B cell (primary cell): Measurements from ENCODE around the gene B4GALT1. TPM values are rescaled to one million over a fixed set of nuclear protein-coding genes. Genes with fewer than 3 reads are reported as not detected.
"Not testable (repeated sequence)": the region's sequence is repeated elsewhere in the genome, so short reads cannot be mapped to it uniquely, and the experiment has no call there.

Experiments used
- ATAC-seq: fragments of 200-7000 bp; cut with Tn5 transposase; one replicate; pipeline ENCODE4 v1.10.0; 2021; ENCODE audit warnings: low read depth, mild to moderate bottlenecking, moderate number of reproducible peaks, moderate library complexity
- CTCF ChIA-PET: fragments of 350-600 bp; sonication (Branson Sonifier 250); formaldehyde crosslinking; loops from one replicate; lab custom pipeline; 2021; ENCODE audit warnings: antibody characterized with exemption, inconsistent platforms; lab: Charles Lee
- POLR2A ChIA-PET: fragments of 350-600 bp; sonication (Branson Sonifier 250); formaldehyde crosslinking; loops from one replicate; lab custom pipeline; 2021; ENCODE audit warnings: antibody characterized with exemption; lab: Charles Lee
- DNase-seq: peaks from one replicate; pipeline ENCODE4 v3.0.0; 2013
- H2AFZ ChIP-seq: 2 replicates; pipeline ENCODE4 v1.6.1; 2012; ENCODE audit warnings: mild to moderate bottlenecking, low read depth, low read length; ENCODE audit not compliant: insufficient read depth, poor library complexity, severe bottlenecking
- H3K27ac ChIP-seq, 2 donors: 1 replicate in 1 of 2; 2 replicates in 1 of 2; pipeline ENCODE4 v1.5.1; 2012 to 2013; ENCODE audit warnings: low read length in 2 of 2, mild to moderate bottlenecking in 2 of 2, moderate library complexity in 1 of 2
- H3K27me3 ChIP-seq, 4 experiments: fragments of 200-600 bp in 1 of 4; sonication (generic) in 1 of 4; replicated peaks in 1 of 4; 1 replicate in 2 of 4; 2 replicates in 2 of 4; pipeline versions ENCODE4 v1.6.1 to v1.7.0; 2013 to 2016; ENCODE audit warnings: low read length in 3 of 4, mild to moderate bottlenecking in 2 of 4, mixed read lengths in 1 of 4, moderate library complexity in 1 of 4; ENCODE audit not compliant: insufficient read depth in 4 of 4, control insufficient read depth in 3 of 4; ENCODE audit errors: control extremely low read depth in 1 of 4
- H3K36me3 ChIP-seq, 2 experiments: replicated peaks in 1 of 2; 1 replicate in 1 of 2; 2 replicates in 1 of 2; pipeline versions ENCODE4 v1.6.1 to v1.7.1; 2013; ENCODE audit warnings: low read length in 1 of 2; ENCODE audit not compliant: insufficient read depth in 2 of 2, control insufficient read depth in 1 of 2; ENCODE audit errors: control extremely low read depth in 1 of 2, extremely low read depth in 1 of 2
- H3K4me1 ChIP-seq, 2 donors: fragments of 200-600 bp in 1 of 2; sonication (generic) in 1 of 2; 1 replicate in 1 of 2; 2 replicates in 1 of 2; pipeline versions ENCODE4 v1.5.1 to v1.6.1; 2013 to 2017; ENCODE audit warnings: low read length in 2 of 2; ENCODE audit not compliant: control insufficient read depth in 2 of 2, insufficient read depth in 2 of 2
- H3K4me2 ChIP-seq: replicated peaks from 2 replicates; pipeline ENCODE3; 2012; ENCODE audit warnings: mild to moderate bottlenecking, low read depth, low read length; ENCODE audit not compliant: poor library complexity, severe bottlenecking
- H3K4me3 ChIP-seq, 5 experiments: fragments of 200-600 bp in 1 of 5; sonication (generic) in 1 of 5; 1 replicate in 3 of 5; 2 replicates in 2 of 5; pipeline versions ENCODE4 v1.5.1 to v1.7.0; 2011 to 2016; ENCODE audit warnings: low read length in 4 of 5, mild to moderate bottlenecking in 4 of 5, low read depth in 2 of 5, control low read depth in 1 of 5, moderate library complexity in 1 of 5; ENCODE audit not compliant: insufficient read depth in 1 of 5; ENCODE audit errors: control extremely low read depth in 1 of 5, extremely low read depth in 1 of 5
- H3K79me2 ChIP-seq: fragments of 200-600 bp; sonication (generic); one replicate; pipeline ENCODE4 v1.6.0; 2016; ENCODE audit warnings: low read length; ENCODE audit not compliant: control insufficient read depth, insufficient read depth
- H3K9ac ChIP-seq: fragments of 200-600 bp; sonication (generic); 2 replicates; pipeline ENCODE4 v1.6.1; 2017; ENCODE audit warnings: mild to moderate bottlenecking, low read length, moderate library complexity
- H3K9me3 ChIP-seq, 3 donors: one replicate each; pipeline versions ENCODE4 v1.6.1 to v1.7.1; 2013; ENCODE audit warnings: low read length in 2 of 3; ENCODE audit not compliant: control insufficient read depth in 2 of 3, insufficient read depth in 1 of 3; ENCODE audit errors: control extremely low read depth in 1 of 3
- H4K20me1 ChIP-seq: 2 replicates; pipeline ENCODE4 v1.6.0; 2012; ENCODE audit warnings: mild to moderate bottlenecking, low read length; ENCODE audit not compliant: insufficient read depth, control insufficient read depth, poor library complexity, severe bottlenecking
- H3K27ac Mint-ChIP-seq: one replicate; pipeline ENCODE4 v1.8.0; 2021; ENCODE audit warnings: mixed read lengths
- H3K27me3 Mint-ChIP-seq: one replicate; pipeline ENCODE4 v1.8.0; 2021; ENCODE audit warnings: mixed read lengths
- H3K4me1 Mint-ChIP-seq: one replicate; pipeline ENCODE4 v1.8.0; 2021; ENCODE audit warnings: mixed read lengths
- H3K4me3 Mint-ChIP-seq: one replicate; pipeline ENCODE4 v1.8.0; 2021; ENCODE audit warnings: mixed read lengths
- H3K9me3 Mint-ChIP-seq: one replicate; pipeline ENCODE4 v1.8.0; 2022; ENCODE audit warnings: mixed read lengths; ENCODE audit not compliant: insufficient read depth
- CTCF ChIP-seq: fragments of 200-600 bp; IDR thresholded peaks from one replicate; pipeline ENCODE4 v1.8.0; 2022; ENCODE audit warnings: antibody characterized with exemption, mild to moderate bottlenecking
- EZH2 ChIP-seq: IDR thresholded peaks from 2 replicates; pipeline ENCODE4 v1.6.1; 2012; ENCODE audit warnings: borderline replicate concordance, low read depth, mild to moderate bottlenecking, moderate library complexity, low read length; ENCODE audit not compliant: insufficient read depth, poor library complexity, severe bottlenecking
- WGBS: methylation state at CpG from one replicate; pipeline ENCODE4 v1.1.5; 2013; ENCODE audit warnings: missing lambda C conversion rate; ENCODE audit not compliant: insufficient coverage; 5-methylcytosine and 5-hydroxymethylcytosine counted together
- intact Hi-C: fragments of 100-400 bp; cut with micrococcal nuclease; formaldehyde crosslinking; loops from one replicate; pipeline ENCODE4 v1.10.0; 2022
- polyA plus RNA-seq: library from polyadenylated mRNA; depleted of rRNA; stranded (reverse); fragments of >200 nt; gene quantifications from 2 replicates; pipeline ENCODE4 v1.2.3, GENCODE V29; 2012
- total RNA-seq, 2 donors: library from RNA; stranded (reverse); fragments of 120-200 nt in 1 of 2; gene quantifications; 1 replicate in 1 of 2; 2 replicates in 1 of 2; pipeline versions ENCODE4 v1.2.3 to v1.2.4, GENCODE V29; 2013 to 2022

The B4GALT1 gene
- total and polyA plus RNA-seq, 2 donors (not counting 1 experiment from before 2014, with no cell fraction given), result 49.2 to 201 TPM

GRCh38 chr9:33165263-33166151 lies 1.6 kb downstream of the B4GALT1 start:
- peak overlapping the region; percentile 92 for H3K27ac Mint-ChIP-seq
- peak overlapping the region; percentile 90 to 92 for H3K27ac ChIP-seq
- H3K4me2 ChIP-seq, result peak overlapping the region; percentile 95
- peak overlapping the region; percentile 50 for H2AFZ ChIP-seq
- peaks cover 71% of the 10 kb centered on the region for H3K4me1 Mint-ChIP-seq
- ATAC-seq (no peak), DNase-seq (peak; percentile 51)
- peaks cover 74% of the 10 kb centered on the region for H3K79me2 ChIP-seq
- H3K9me3 Mint-ChIP-seq, result no peaks in the 10 kb centered on the region
- intact Hi-C loops, result loop anchor here (2.0 to 10.0 kb wide), 3 partner anchors 13 to 141 kb away; partner anchors contain the start of genes DNAJA1 and NFX1
- H3K9ac ChIP-seq, result peak overlapping the region; percentile 97
- H3K27me3 ChIP-seq, result no peaks in the 10 kb centered on the region
- 20% methylated on average over 1 of the region's 10 CpGs for WGBS
- peak overlapping the region; percentile 95 to 99 (median 98) for H3K4me3 ChIP-seq
- TF ChIP-seq CTCF (no peak), EZH2 (no peak)
- H3K9me3 ChIP-seq, result no peaks in the 10 kb centered on the region
- peak overlapping the region; percentile 95 for H3K4me3 Mint-ChIP-seq
- H3K36me3 ChIP-seq, result no peaks in the 10 kb centered on the region
- peaks cover 50% of the 10 kb centered on the region for H4K20me1 ChIP-seq
- H3K4me1 ChIP-seq, result peaks cover 63 to 73% of the 10 kb centered on the region in 2 donors
- ChIA-PET POLR2A (interaction anchor here (0.6 to 3.9 kb wide), 5 partner anchors 25 to 157 kb away, joined by 4 to 23 read pairs (median 9); no protein-coding TSS in a partner anchor), CTCF (interaction anchor here (1.1 to 2.5 kb wide), 3 partner anchors 28 to 61 kb away, joined by 6 to 9 read pairs (median 7); no protein-coding TSS in a partner anchor)
- no peaks in the 10 kb centered on the region for H3K27me3 Mint-ChIP-seq

- Histone ChIP-seq H4K20me1 (peaks cover 50% of the 10 kb centered on the region), H3K79me2 (peaks cover 79% of the 10 kb centered on the region), H3K4me3 (peak overlapping the region; percentile 95 to 99 (median 98)), H3K4me1 (peaks cover 69 to 78% of the 10 kb centered on the region in 2 donors), H3K27ac (peak overlapping the region; percentile 90 to 92), H3K4me2 (peak overlapping the region; percentile 95), H3K9ac (peak overlapping the region; percentile 97)
- H3K27me3 Mint-ChIP-seq, DNase-seq, H3K27me3 ChIP-seq, H3K9me3 Mint-ChIP-seq, H3K9me3 ChIP-seq, ATAC-seq, H3K36me3 ChIP-seq, H2AFZ ChIP-seq, POLR2A ChIA-PET: not testable (repeated sequence)
- Mint-ChIP-seq H3K27ac (peak overlapping the region; percentile 92), H3K4me1 (peaks cover 73% of the 10 kb centered on the region), H3K4me3 (peak overlapping the region; percentile 95)
- WGBS, result no CpG with 5 or more reads among the region's 7 CpGs
- intact Hi-C loops, result loop anchor here (1.0 to 10.0 kb wide), 2 partner anchors 23 to 130 kb away; partner anchors contain the start of gene NFX1
- CTCF ChIA-PET, result interaction anchor here (2.0 kb wide), 1 partner anchor 39 kb away, joined by 9 read pairs; no protein-coding TSS in a partner anchor
Observed at GRCh38 chr9:33164921-33165262, 2.2 kb downstream of the B4GALT1 start.
